Measurements from ENCODE around the gene MAP3K20. TPM values are rescaled to one million over a fixed set of nuclear protein-coding genes. Genes with fewer than 3 reads are reported as not detected.

Gene MAP3K20
- total RNA-seq, 1 donor from 2014 or later = 11.8 TPM

DNA sequence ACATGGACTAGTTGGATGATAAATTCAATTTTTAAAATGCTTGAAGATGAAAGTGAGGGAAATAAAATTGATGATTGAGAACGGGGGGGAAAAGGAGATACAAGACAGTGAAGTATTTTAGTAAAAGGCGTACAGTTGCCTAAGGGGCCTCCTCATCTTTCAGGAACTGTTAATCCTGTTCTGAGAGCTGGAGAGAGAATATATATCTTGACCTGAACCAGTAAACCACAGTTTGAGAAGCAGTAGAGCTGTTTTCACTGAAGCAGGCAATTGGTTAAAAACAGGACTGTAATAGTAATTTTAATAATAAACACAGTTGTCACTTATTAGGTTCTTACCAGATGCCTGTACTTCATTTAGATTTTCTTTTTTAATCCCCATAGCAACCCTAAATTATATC is 137.5 kb downstream of the MAP3K20 start:
- Mint-ChIP-seq H3K4me1 (ENCODE audit: unreplicated experiment) (peaks cover 2% of the 10 kb centered on the region), H3K4me3 (ENCODE audit: unreplicated experiment) (no peak overlapping the region), H3K27ac (ENCODE audit: unreplicated experiment) (no peak overlapping the region), H3K9me3 (ENCODE audit: unreplicated experiment) (no peaks in the 10 kb centered on the region), H3K27me3 (ENCODE audit: unreplicated experiment) (no peaks in the 10 kb centered on the region), H3K36me3 (ENCODE audit: low read depth, unreplicated experiment) (no peaks in the 10 kb centered on the region)
- DNase-seq (ENCODE audit: low spot score) = no peak
- no peak for TF ChIP-seq CTCF (IDR thresholded peaks at IDR 0.05; ENCODE audit: unreplicated experiment)

DNA sequence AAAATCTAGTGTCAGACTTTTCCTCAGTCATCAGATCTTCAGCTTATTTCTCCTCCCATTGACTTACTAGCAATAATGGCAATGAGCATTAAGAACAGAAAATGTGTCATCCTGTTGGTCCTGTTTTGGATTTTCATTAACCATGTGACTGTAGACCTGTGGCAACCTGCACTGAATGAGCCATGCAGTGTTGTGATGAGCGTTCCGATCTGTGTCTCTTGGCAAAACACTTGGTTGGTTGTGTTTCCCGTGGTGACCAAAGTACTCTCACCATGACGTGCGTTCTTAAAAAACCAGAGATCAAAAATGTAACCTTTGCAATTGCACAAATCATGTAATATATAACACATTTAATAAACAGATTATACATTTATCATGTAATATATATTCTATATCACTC is 138.6 kb downstream of the MAP3K20 start:
- H3K4me3 Mint-ChIP-seq (ENCODE audit: unreplicated experiment) = no peak overlapping the region
- no peaks in the 10 kb centered on the region for H3K27me3 Mint-ChIP-seq (ENCODE audit: unreplicated experiment)
- no peak for TF ChIP-seq CTCF (IDR thresholded peaks at IDR 0.05; ENCODE audit: unreplicated experiment)
- no peaks in the 10 kb centered on the region for H3K36me3 Mint-ChIP-seq (ENCODE audit: low read depth, unreplicated experiment)
- H3K9me3 Mint-ChIP-seq (ENCODE audit: unreplicated experiment) = no peaks in the 10 kb centered on the region
- H3K27ac Mint-ChIP-seq (ENCODE audit: unreplicated experiment) = no peak overlapping the region
- peaks cover 9% of the 10 kb centered on the region for H3K4me1 Mint-ChIP-seq (ENCODE audit: unreplicated experiment)
- DNase-seq (ENCODE audit: low spot score) = no peak

DNA sequence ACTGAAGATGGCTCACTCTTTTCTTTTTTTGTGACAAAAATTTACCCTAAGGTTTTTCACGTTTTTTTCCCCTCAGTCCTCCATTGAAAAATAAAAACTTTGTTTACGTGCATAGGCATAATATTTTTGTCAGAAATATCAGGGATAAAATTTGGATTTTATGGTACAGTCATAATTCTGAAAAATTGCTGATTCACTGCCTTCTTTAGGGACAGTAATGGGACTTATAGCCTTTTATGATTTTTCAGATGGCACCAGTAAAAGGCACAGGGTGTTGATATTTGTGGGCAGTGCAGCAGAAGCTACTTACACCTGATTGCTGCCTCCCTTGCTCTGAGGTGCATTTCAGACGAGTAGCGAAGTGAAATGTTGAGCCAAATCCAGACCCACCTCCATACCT is 139.7 kb downstream of the MAP3K20 start:
- peaks cover 9% of the 10 kb centered on the region for H3K4me1 Mint-ChIP-seq (ENCODE audit: unreplicated experiment)
- no peak overlapping the region for H3K4me3 Mint-ChIP-seq (ENCODE audit: unreplicated experiment)
- no peaks in the 10 kb centered on the region for H3K27me3 Mint-ChIP-seq (ENCODE audit: unreplicated experiment)
- DNase-seq (ENCODE audit: low spot score) = no peak
- TF ChIP-seq CTCF (IDR thresholded peaks at IDR 0.05; ENCODE audit: unreplicated experiment) = no peak
- H3K9me3 Mint-ChIP-seq (ENCODE audit: unreplicated experiment) = no peaks in the 10 kb centered on the region
- no peaks in the 10 kb centered on the region for H3K36me3 Mint-ChIP-seq (ENCODE audit: low read depth, unreplicated experiment)
- no peak overlapping the region for H3K27ac Mint-ChIP-seq (ENCODE audit: unreplicated experiment)

GRCh38 chr2:173216051-173216450 is 140.4 kb downstream of the MAP3K20 start:
- H3K27me3 Mint-ChIP-seq (ENCODE audit: unreplicated experiment) = no peaks in the 10 kb centered on the region
- DNase-seq (ENCODE audit: low spot score) = no peak
- H3K4me3 Mint-ChIP-seq (ENCODE audit: unreplicated experiment) = no peak overlapping the region
- H3K27ac Mint-ChIP-seq (ENCODE audit: unreplicated experiment) = no peak overlapping the region
- peaks cover 9% of the 10 kb centered on the region for H3K4me1 Mint-ChIP-seq (ENCODE audit: unreplicated experiment)
- no peak for TF ChIP-seq CTCF (IDR thresholded peaks at IDR 0.05; ENCODE audit: unreplicated experiment)
- H3K36me3 Mint-ChIP-seq (ENCODE audit: low read depth, unreplicated experiment) = no peaks in the 10 kb centered on the region
- no peaks in the 10 kb centered on the region for H3K9me3 Mint-ChIP-seq (ENCODE audit: unreplicated experiment)

GRCh38 chr2:173216668-173217067 is 141.0 kb downstream of the MAP3K20 start:
- Mint-ChIP-seq H3K4me1 (ENCODE audit: unreplicated experiment) (peaks cover 9% of the 10 kb centered on the region), H3K27me3 (ENCODE audit: unreplicated experiment) (no peaks in the 10 kb centered on the region), H3K9me3 (ENCODE audit: unreplicated experiment) (no peaks in the 10 kb centered on the region), H3K36me3 (ENCODE audit: low read depth, unreplicated experiment) (no peaks in the 10 kb centered on the region), H3K4me3 (ENCODE audit: unreplicated experiment) (no peak overlapping the region), H3K27ac (ENCODE audit: unreplicated experiment) (no peak overlapping the region)
- no peak for TF ChIP-seq CTCF (IDR thresholded peaks at IDR 0.05; ENCODE audit: unreplicated experiment)
- no peak for DNase-seq (ENCODE audit: low spot score)
